B cell (primary cell): ENCODE data around the gene WSB2. TPM values are rescaled to one million over a fixed set of nuclear protein-coding genes. Genes with fewer than 3 reads are reported as not detected.

Experiments
- ATAC-seq: fragments of 200-7000 bp; cut with Tn5 transposase; one replicate; pipeline ENCODE4 v1.10.0; 2021; ENCODE audit warnings: low read depth, mild to moderate bottlenecking, moderate number of reproducible peaks, moderate library complexity
- CTCF ChIA-PET: fragments of 350-600 bp; sonication (Branson Sonifier 250); formaldehyde crosslinking; loops from one replicate; lab custom pipeline; 2021; ENCODE audit warnings: antibody characterized with exemption, inconsistent platforms; lab: Charles Lee
- POLR2A ChIA-PET: fragments of 350-600 bp; sonication (Branson Sonifier 250); formaldehyde crosslinking; loops from one replicate; lab custom pipeline; 2021; ENCODE audit warnings: antibody characterized with exemption; lab: Charles Lee
- DNase-seq: peaks from one replicate; pipeline ENCODE4 v3.0.0; 2013
- H2AFZ ChIP-seq: 2 replicates; pipeline ENCODE4 v1.6.1; 2012; ENCODE audit warnings: mild to moderate bottlenecking, low read depth, low read length; ENCODE audit not compliant: insufficient read depth, poor library complexity, severe bottlenecking
- H3K27ac ChIP-seq, 2 donors: 1 replicate in 1 of 2; 2 replicates in 1 of 2; pipeline ENCODE4 v1.5.1; 2012 to 2013; ENCODE audit warnings: low read length in 2 of 2, mild to moderate bottlenecking in 2 of 2, moderate library complexity in 1 of 2
- H3K27me3 ChIP-seq, 4 experiments: fragments of 200-600 bp in 1 of 4; sonication (generic) in 1 of 4; replicated peaks in 1 of 4; 1 replicate in 2 of 4; 2 replicates in 2 of 4; pipeline versions ENCODE4 v1.6.1 to v1.7.0; 2013 to 2016; ENCODE audit warnings: low read length in 3 of 4, mild to moderate bottlenecking in 2 of 4, mixed read lengths in 1 of 4, moderate library complexity in 1 of 4; ENCODE audit not compliant: insufficient read depth in 4 of 4, control insufficient read depth in 3 of 4; ENCODE audit errors: control extremely low read depth in 1 of 4
- H3K36me3 ChIP-seq, 2 experiments: replicated peaks in 1 of 2; 1 replicate in 1 of 2; 2 replicates in 1 of 2; pipeline versions ENCODE4 v1.6.1 to v1.7.1; 2013; ENCODE audit warnings: low read length in 1 of 2; ENCODE audit not compliant: insufficient read depth in 2 of 2, control insufficient read depth in 1 of 2; ENCODE audit errors: control extremely low read depth in 1 of 2, extremely low read depth in 1 of 2
- H3K4me1 ChIP-seq, 2 donors: fragments of 200-600 bp in 1 of 2; sonication (generic) in 1 of 2; 1 replicate in 1 of 2; 2 replicates in 1 of 2; pipeline versions ENCODE4 v1.5.1 to v1.6.1; 2013 to 2017; ENCODE audit warnings: low read length in 2 of 2; ENCODE audit not compliant: control insufficient read depth in 2 of 2, insufficient read depth in 2 of 2
- H3K4me2 ChIP-seq: replicated peaks from 2 replicates; pipeline ENCODE3; 2012; ENCODE audit warnings: mild to moderate bottlenecking, low read depth, low read length; ENCODE audit not compliant: poor library complexity, severe bottlenecking
- H3K4me3 ChIP-seq, 5 experiments: fragments of 200-600 bp in 1 of 5; sonication (generic) in 1 of 5; 1 replicate in 3 of 5; 2 replicates in 2 of 5; pipeline versions ENCODE4 v1.5.1 to v1.7.0; 2011 to 2016; ENCODE audit warnings: low read length in 4 of 5, mild to moderate bottlenecking in 4 of 5, low read depth in 2 of 5, control low read depth in 1 of 5, moderate library complexity in 1 of 5; ENCODE audit not compliant: insufficient read depth in 1 of 5; ENCODE audit errors: control extremely low read depth in 1 of 5, extremely low read depth in 1 of 5
- H3K79me2 ChIP-seq: fragments of 200-600 bp; sonication (generic); one replicate; pipeline ENCODE4 v1.6.0; 2016; ENCODE audit warnings: low read length; ENCODE audit not compliant: control insufficient read depth, insufficient read depth
- H3K9ac ChIP-seq: fragments of 200-600 bp; sonication (generic); 2 replicates; pipeline ENCODE4 v1.6.1; 2017; ENCODE audit warnings: mild to moderate bottlenecking, low read length, moderate library complexity
- H3K9me3 ChIP-seq, 3 donors: one replicate each; pipeline versions ENCODE4 v1.6.1 to v1.7.1; 2013; ENCODE audit warnings: low read length in 2 of 3; ENCODE audit not compliant: control insufficient read depth in 2 of 3, insufficient read depth in 1 of 3; ENCODE audit errors: control extremely low read depth in 1 of 3
- H4K20me1 ChIP-seq: 2 replicates; pipeline ENCODE4 v1.6.0; 2012; ENCODE audit warnings: mild to moderate bottlenecking, low read length; ENCODE audit not compliant: insufficient read depth, control insufficient read depth, poor library complexity, severe bottlenecking
- H3K27ac Mint-ChIP-seq: one replicate; pipeline ENCODE4 v1.8.0; 2021; ENCODE audit warnings: mixed read lengths
- H3K27me3 Mint-ChIP-seq: one replicate; pipeline ENCODE4 v1.8.0; 2021; ENCODE audit warnings: mixed read lengths
- H3K4me1 Mint-ChIP-seq: one replicate; pipeline ENCODE4 v1.8.0; 2021; ENCODE audit warnings: mixed read lengths
- H3K4me3 Mint-ChIP-seq: one replicate; pipeline ENCODE4 v1.8.0; 2021; ENCODE audit warnings: mixed read lengths
- H3K9me3 Mint-ChIP-seq: one replicate; pipeline ENCODE4 v1.8.0; 2022; ENCODE audit warnings: mixed read lengths; ENCODE audit not compliant: insufficient read depth
- EZH2 ChIP-seq: IDR thresholded peaks from 2 replicates; pipeline ENCODE4 v1.6.1; 2012; ENCODE audit warnings: borderline replicate concordance, low read depth, mild to moderate bottlenecking, moderate library complexity, low read length; ENCODE audit not compliant: insufficient read depth, poor library complexity, severe bottlenecking
- WGBS: methylation state at CpG from one replicate; pipeline ENCODE4 v1.1.5; 2013; ENCODE audit warnings: missing lambda C conversion rate; ENCODE audit not compliant: insufficient coverage; 5-methylcytosine and 5-hydroxymethylcytosine counted together
- intact Hi-C: fragments of 100-400 bp; cut with micrococcal nuclease; formaldehyde crosslinking; loops from one replicate; pipeline ENCODE4 v1.10.0; 2022
- polyA plus RNA-seq: library from polyadenylated mRNA; depleted of rRNA; stranded (reverse); fragments of >200 nt; gene quantifications from 2 replicates; pipeline ENCODE4 v1.2.3, GENCODE V29; 2012
- total RNA-seq, 2 donors: library from RNA; stranded (reverse); fragments of 120-200 nt in 1 of 2; gene quantifications; 1 replicate in 1 of 2; 2 replicates in 1 of 2; pipeline versions ENCODE4 v1.2.3 to v1.2.4, GENCODE V29; 2013 to 2022
- TF ChIP-seq, protein P1 (sequence below): fragments of 200-600 bp; IDR thresholded peaks from one replicate; pipeline ENCODE4 v1.8.0; 2022; ENCODE audit warnings: antibody characterized with exemption, mild to moderate bottlenecking

WSB2 gene
- total and polyA plus RNA-seq, 2 donors (not counting 1 experiment from before 2014, with no cell fraction given), result 12.3 to 21.4 TPM

DNA sequence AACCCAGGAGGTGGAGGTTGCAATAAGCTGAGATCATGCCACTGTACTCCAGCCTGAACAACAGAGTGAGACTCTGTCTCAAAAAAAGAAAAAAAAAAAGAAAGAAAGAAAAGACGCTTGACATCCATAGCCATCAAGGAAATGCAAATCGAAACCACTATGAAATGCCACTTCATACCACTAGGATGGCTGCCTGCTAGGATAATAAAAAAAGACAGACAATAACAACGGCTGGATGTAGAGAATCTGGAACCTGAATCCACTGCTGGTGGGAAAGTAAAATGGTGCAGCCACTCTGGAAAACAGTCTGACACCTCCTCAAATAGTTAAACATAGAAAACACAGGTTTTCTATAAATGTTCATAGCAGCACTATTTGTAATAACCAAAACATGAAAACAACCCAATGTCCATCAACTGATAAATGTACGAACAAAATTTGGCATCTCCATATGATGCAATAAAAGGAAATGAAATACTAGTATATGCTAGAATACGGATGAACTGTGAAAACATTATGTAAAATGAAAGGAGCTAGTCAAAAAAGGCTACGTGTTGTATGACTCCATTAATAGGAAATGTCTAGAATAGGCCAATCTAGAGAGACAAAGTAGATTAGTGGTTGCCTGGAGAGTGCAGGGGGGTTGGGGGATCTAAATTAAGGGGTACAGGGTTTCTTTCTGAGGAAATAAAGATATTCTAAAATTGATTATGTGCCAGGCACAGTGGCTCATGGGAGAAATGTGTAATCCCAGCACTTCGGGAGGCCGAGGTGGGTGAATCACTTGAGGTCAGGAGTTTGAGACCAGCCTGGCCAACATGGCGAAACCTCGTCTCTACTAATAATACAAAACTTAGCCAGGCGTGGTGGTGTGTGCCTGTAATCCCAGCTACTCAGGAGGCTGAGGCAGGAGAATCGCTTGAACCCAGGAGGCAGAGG, 9.7 kb downstream of the WSB2 start:
- DNase-seq (no peak), ATAC-seq (no peak)
- H3K79me2 ChIP-seq, result peaks cover 4% of the 10 kb centered on the region
- no peak overlapping the region for H3K9ac ChIP-seq
- no peak overlapping the region for H3K4me2 ChIP-seq
- H2AFZ ChIP-seq, result no peak overlapping the region
- TF ChIP-seq, protein P1, sequence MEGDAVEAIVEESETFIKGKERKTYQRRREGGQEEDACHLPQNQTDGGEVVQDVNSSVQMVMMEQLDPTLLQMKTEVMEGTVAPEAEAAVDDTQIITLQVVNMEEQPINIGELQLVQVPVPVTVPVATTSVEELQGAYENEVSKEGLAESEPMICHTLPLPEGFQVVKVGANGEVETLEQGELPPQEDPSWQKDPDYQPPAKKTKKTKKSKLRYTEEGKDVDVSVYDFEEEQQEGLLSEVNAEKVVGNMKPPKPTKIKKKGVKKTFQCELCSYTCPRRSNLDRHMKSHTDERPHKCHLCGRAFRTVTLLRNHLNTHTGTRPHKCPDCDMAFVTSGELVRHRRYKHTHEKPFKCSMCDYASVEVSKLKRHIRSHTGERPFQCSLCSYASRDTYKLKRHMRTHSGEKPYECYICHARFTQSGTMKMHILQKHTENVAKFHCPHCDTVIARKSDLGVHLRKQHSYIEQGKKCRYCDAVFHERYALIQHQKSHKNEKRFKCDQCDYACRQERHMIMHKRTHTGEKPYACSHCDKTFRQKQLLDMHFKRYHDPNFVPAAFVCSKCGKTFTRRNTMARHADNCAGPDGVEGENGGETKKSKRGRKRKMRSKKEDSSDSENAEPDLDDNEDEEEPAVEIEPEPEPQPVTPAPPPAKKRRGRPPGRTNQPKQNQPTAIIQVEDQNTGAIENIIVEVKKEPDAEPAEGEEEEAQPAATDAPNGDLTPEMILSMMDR, result no peak
- no peak for TF ChIP-seq EZH2
- no peak overlapping the region for H3K4me3 ChIP-seq
- H3K27me3 Mint-ChIP-seq, result no peaks in the 10 kb centered on the region
- peaks cover 7% of the 10 kb centered on the region for H4K20me1 ChIP-seq
- CTCF ChIA-PET, result no interaction called here
- H3K27ac ChIP-seq, result no peak overlapping the region
- no peak overlapping the region for H3K27ac Mint-ChIP-seq
- H3K9me3 ChIP-seq, result peaks cover 0 to 4% (median 0%) of the 10 kb centered on the region in 3 donors
- intact Hi-C loops, result no loop called here
- no peaks in the 10 kb centered on the region for H3K4me1 ChIP-seq
- no peak overlapping the region for H3K4me3 Mint-ChIP-seq
- H3K9me3 Mint-ChIP-seq, result no peaks in the 10 kb centered on the region
- no peaks in the 10 kb centered on the region for H3K27me3 ChIP-seq
- peaks cover 2 to 6% of the 10 kb centered on the region in 2 experiments for H3K36me3 ChIP-seq
- H3K4me1 Mint-ChIP-seq, result peaks cover 9% of the 10 kb centered on the region
- WGBS, result 84% methylated on average over 3 of the region's 12 CpGs
- POLR2A ChIA-PET, result no interaction called here

GRCh38 chr12:118046430-118046829, 14.5 kb downstream of the WSB2 start:
- Histone ChIP-seq H3K4me3 (no peak overlapping the region), H3K4me1 (no peaks in the 10 kb centered on the region), H3K9ac (no peak overlapping the region), H3K36me3 (peaks cover 0 to 16% of the 10 kb centered on the region in 2 experiments), H3K4me2 (no peak overlapping the region), H2AFZ (no peak overlapping the region), H3K9me3 (no peaks in the 10 kb centered on the region), H3K79me2 (peaks cover 4% of the 10 kb centered on the region), H4K20me1 (no peaks in the 10 kb centered on the region), H3K27ac (no peak overlapping the region), H3K27me3 (no peaks in the 10 kb centered on the region)
- Mint-ChIP-seq H3K4me1 (no peaks in the 10 kb centered on the region), H3K27me3 (no peaks in the 10 kb centered on the region), H3K9me3 (no peaks in the 10 kb centered on the region), H3K27ac (no peak overlapping the region), H3K4me3 (no peak overlapping the region)
- TF ChIP-seq, protein P1, result no peak
- no peak for TF ChIP-seq EZH2
- ATAC-seq (no peak), DNase-seq (no peak)
- ChIA-PET POLR2A (no interaction called here), CTCF (interaction anchor here (1.0 to 1.5 kb wide), 2 partner anchors 8 to 14 kb away, joined by 3 read pairs; partner anchors contain the start of gene WSB2)
- intact Hi-C loops, result no loop called here
- WGBS, result 100% methylated on average over 2 of the region's 4 CpGs
